ENCODE measurements around the gene ITGA1.

- no peak for TF ChIP-seq CTCF (IDR thresholded peaks at IDR 0.05)
- TF ChIP-seq POLR2A (IDR thresholded peaks at IDR 0.05), result no peak
These were observed 202.8 kb downstream of the ITGA1 start for GRCh38 chr5:52990528-52990925.
